GM18511 (cell line): ENCODE results near the gene HSD17B2.
"Not testable (repeated sequence)": the region's sequence is repeated elsewhere in the genome, so short reads cannot be mapped to it uniquely, and the experiment has no call there.

Source experiments
- ATAC-seq: cut with Tn5 transposase; IDR thresholded peaks from one replicate; pipeline ENCODE4 v1.9.1; 2021; ENCODE audit warnings: mild to moderate bottlenecking, moderate library complexity; ENCODE audit not compliant: unreplicated experiment

The HSD17B2 gene

DNA sequence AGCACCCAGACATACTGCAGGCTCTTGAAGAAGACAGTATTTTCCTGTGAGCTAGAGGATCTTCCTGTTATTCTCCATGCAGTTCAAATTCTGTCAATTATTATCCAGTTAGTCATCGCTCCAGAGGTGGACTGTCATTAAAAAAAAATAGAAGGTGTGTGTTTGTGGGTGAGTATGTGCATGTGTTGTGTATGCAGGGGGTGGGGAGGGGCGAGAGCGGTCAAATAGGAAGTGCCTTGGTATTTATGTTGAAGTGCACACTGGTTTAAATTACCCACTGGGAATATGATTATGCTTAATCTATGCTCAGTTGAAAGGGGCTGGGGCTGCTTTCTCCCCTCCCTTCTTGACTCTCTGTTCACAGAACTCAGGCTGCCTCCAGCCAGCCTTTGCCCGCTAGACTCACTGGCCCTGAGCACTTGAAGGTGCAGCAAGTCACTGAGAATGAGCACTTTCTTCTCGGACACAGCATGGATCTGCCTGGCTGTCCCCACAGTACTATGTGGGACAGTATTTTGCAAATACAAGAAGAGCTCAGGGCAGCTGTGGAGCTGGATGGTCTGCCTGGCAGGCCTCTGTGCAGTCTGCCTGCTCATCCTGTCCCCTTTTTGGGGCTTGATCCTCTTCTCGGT lies at the start of gene HSD17B2:
Gene HSD17B2, plus strand, starts transcription at position 273 of the 632 bp plus-strand sequence. Its CDS starts 172 bp downstream, at position 445.
- no peak for ATAC-seq

DNA sequence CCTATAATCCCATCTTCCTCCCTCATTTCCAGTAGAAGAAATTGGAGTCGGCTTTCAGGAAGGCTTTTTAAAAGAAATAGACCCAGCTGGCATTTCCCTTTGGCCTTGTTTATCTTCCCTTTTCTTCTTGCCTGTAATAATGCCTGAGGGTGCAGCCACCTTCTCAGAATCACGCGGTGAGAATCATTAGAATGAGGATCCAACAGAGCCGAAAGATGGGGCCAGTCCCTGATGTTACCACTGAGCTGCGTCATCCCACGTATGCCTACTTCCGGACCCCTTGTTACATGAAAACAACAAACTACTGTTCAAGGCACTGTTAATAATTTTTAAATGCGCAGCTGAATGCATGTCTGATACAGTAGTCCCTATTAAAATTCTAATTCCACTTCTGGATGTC lies 47.9 kb upstream of the HSD17B2 start:
- ATAC-seq, result no peak

DNA sequence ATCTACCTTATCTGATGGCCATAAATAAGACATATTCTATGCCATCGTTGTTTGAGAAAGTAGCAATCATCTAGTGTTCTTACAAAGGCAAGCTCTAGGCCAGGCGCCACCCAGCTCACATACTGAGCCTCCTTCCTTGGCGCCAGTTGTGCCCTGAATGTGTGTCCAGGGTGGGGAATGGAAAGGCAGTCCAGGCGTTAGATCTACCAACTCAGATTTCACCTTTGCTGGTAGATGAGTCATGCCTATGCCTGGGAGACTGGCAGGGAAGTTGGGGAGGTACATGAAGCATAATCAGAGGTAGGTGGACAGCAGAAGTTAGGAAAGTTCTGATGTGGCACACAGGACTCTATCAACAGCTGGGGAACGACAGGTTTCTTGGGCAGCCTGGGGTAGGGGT lies 47.3 kb upstream of the HSD17B2 start:
- ATAC-seq, result no peak

DNA sequence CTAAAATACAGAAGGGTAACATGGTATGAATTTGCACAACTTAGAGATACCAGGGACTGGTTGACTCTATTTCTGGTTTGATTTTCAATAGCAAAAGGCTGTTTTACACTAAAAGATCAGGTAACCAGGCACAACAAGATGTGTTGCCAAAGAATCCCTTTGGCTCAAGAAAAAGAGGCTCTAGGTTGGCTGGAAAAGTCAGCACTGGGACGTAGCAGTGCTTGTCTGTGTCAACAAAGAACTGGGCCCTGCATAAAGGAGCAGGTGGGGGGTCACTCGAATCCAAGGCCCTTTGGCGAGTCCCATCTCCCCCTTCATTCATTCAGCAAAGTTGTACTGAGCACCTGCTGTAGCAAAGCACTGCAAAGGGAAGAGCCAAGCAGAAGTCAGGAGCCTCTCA lies 42.2 kb upstream of the HSD17B2 start:
- ATAC-seq, result no peak

- ATAC-seq, result no peak
Measured at GRCh38 chr16:81994485-81994884, 40.6 kb upstream of the HSD17B2 start.

DNA sequence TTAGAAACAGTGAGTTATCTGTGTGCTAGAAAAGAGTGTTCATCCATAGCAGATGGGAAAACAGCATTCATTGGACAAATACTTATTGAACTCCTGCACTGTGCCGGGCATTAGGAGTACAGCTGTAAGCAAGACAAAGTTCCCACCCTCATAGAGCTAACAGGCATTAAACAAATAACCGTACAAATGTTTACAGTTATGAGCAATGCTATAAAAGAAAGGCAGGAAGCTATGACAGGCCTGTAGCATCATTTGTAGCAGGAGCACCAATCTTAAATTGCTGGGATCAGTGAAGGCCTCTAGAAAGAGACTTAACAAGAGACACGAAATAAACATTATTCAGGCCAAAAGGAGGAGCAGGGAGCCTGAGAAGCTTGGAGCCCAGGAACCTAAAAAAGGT lies 39.4 kb upstream of the HSD17B2 start:
- no peak for ATAC-seq

- ATAC-seq, result no peak
Measured at GRCh38 chr16:81996664-81997509, 38.2 kb upstream of the HSD17B2 start.

DNA sequence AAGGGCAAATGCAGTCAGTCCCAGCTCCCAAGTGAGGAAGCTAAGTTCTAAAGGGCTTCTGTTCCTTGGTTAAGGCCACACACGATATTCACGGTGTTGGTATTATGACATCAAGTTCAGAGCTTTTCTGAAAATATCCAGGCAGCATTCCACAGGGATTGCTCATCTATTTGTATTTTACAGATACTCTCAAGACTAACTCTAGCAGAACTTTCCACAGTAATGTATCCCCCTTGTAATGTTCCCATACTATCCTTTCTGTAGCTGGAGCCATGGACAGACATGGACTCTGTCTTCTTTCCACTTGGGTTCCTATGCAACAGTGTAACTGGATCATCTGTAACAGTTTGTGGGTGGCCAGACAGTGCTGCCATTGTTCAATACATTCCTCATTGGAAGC lies 37.3 kb upstream of the HSD17B2 start:
- ATAC-seq, result no peak

GRCh38 chr16:82002831-82003230 lies 32.2 kb upstream of the HSD17B2 start:
- no peak for ATAC-seq

GRCh38 chr16:82004601-82005000 lies 30.5 kb upstream of the HSD17B2 start:
- no peak for ATAC-seq

DNA sequence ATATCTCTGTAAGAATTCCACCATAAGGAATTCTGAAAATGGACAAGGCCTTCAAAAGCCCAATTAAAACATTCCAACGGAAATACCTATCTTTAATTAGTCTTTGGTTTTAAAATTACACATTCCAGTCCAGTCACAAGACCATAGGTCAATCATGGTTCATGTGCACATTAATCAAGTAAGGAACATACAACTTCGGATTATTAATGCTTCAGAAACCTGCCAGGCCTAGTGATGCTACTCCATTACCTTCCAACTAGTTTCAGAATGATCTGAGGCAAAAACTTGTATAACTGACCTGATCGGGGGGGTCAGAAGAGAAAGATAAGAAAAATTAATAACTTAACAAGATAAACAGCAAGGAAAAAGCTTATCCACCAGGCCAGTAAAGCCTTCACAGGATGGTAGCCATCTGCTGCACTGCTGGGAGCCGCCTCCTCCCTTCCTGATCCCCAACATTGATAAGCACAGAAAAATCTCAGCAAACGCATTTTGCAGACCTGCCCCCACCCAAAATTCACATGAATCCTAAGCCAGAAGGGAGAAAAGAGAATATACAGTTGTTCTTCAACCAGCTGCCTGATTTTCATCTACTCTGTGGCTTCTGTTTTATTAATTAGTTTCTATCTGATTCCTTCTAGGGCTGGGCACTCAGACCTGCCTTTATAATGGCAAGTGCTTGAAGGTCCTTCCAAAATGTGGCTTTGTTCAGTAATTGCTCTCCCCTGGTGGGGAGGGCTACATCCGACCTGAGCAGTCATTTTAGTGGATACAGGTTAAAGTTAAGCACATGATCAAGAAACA lies 29.8 kb upstream of the HSD17B2 start:
- no peak for ATAC-seq

DNA sequence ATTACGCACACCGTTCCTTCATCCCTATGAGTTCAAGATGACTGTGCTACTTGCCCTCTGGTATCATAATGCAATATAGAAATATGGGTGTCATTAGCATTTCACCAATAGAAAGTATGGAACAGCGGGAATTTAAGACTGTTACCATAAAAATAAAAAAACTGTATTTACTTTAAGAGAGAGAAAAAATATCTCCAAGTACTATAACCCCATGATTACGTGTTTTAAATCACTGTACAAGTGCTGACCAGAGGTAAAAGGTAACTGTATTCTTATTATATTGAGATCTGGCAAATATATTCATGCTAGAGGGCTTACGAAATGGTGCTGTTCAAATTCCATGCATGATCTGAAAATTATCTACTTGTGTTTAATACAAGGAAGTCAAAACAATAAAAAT lies 29.0 kb upstream of the HSD17B2 start:
- no peak for ATAC-seq

- ATAC-seq, result no peak
Measured at GRCh38 chr16:82007189-82007588, 27.9 kb upstream of the HSD17B2 start.

DNA sequence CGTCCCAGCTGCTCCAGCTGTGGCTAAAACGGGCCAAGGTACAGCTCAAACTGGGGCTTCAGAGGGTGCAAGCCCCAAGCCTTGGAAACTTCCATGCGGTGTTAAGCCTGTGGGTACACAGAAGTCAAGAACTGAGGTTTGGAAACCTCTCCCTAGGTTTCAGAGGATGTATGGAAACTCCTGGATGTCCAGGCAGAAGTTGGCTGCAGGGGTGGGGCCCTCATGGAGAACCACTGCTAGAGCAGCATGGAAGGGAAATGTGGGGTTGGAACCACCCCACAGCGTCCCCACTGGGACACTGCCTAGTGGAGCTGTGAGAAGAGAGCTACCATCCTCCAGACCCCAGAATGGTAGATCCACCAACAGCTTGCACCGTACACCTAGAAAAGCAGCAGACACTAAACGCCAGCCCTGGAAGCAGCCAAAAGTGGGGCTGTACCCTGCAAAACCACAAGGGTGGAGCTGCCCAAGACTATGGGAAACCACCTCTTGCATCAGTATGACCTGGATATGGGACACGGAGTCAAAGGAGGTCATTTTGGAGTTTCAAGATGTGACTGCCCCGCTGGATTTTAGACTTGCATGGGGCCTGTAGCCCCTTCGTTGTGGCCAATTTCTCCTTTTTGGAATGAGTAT lies 26.0 kb upstream of the HSD17B2 start:
- no peak for ATAC-seq

GRCh38 chr16:82009789-82010188 lies 25.3 kb upstream of the HSD17B2 start:
- not testable (repeated sequence) for ATAC-seq

DNA sequence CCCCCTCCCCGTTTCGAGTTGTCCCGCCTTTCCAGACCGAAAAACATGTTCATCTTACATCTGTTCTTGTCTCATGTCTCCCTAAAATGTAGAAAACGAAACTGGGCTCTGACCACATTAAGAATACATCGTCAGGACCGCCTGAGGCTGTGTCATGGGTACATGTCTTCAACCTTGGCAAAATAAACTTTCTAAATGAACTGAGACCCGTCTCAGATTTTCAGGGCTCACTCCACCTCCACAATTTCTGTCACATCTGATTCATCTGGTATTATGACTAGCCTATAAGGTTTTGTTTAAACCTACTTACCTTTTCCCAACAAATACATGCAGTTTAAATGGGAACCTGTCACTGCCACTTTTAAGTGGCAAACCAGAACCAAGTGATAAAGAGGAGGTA lies 24.4 kb upstream of the HSD17B2 start:
- no peak for ATAC-seq

DNA sequence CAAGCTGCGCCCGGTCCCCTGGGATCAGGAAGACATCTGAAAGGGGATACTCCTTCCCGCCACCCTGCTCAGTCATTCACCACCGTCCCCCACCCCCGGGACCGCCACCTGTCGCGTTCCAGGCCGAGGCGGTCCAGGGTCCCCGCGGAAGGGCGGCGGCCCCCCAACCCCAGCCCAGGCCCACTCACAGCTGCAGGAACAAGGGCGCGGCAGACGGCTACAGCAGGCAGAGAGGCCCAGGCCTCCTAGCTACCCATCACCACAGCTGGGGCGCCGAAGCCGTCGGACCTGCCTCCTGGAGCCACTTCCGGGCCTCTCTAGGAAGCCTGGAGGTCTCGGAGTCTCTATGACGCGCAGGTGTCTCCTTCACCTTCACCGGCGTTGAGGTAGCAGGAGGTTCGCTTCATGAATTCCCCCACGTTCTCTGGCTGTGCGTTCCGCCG lies 23.8 kb upstream of the HSD17B2 start, which contains the start of gene SDR42E1:
Gene SDR42E1, minus strand, starts transcription at position 272 of the 443 bp plus-strand sequence. CDS start 10,612 bp downstream, outside the sequence.
- no peak for ATAC-seq

DNA sequence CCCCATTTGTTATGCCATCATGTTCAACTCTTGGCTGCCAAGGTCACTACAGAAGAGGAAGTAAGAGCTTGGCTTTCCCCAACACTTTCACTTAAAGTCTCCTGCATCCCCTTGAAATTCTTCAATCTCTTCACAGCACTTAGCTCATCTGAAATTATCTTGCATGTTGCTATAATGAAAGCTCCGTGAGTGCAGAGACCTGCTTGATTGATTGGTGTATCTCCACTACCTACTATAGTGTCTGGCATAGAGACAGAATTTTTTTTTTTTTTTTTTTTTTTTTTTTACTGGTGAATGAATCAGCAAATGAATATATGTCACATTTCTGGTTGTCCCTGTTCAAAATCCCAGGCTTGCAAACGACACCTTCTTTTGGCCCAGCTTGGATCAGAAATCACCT lies 21.9 kb upstream of the HSD17B2 start:
- no peak for ATAC-seq

DNA sequence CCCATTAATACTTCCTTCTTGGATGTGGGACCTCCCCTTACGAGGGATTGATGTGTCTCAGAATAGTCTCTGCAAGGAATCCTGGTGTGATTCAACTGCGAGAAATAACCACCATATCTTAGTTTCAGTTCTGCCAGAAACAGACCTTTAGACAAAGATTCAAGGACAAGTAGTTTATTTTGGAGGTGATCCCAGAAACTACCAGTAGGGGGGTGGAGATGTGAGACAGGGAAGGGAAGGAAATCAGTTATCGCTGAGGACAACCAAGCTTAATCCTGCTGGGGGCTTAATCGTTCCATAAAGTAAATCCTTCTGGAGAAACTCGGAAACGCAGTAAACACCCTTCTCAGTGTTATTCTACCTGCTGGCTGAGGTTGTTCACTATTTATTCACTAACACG lies 18.8 kb upstream of the HSD17B2 start:
- ATAC-seq, result no peak

DNA sequence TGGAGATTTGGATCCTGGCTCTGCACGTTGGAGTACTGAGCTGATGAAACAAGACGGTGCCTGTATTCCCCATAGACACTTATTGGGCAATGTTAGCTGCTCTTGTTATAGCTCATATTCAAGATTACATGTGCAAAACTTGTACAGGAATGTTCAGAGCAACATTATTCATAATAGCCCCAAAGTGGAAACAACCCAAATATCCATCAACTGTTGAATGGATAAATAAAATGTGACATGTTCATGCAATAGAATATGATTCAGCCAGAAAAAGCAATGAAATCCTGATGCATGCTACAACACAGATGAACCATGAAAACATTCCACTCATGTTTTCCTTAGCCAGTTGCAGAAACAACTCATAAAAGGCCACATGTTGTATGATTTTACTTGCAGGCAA lies 18.1 kb upstream of the HSD17B2 start:
- no peak for ATAC-seq
